H9 (cell line): ENCODE data around the gene CALN1. TPM values are rescaled to one million over a fixed set of nuclear protein-coding genes. Genes with fewer than 3 reads are reported as not detected.

Experiments
- DNase-seq: peaks from one replicate; pipeline ENCODE4 v3.0.0-alpha.2; 2017
- H2AFZ ChIP-seq: one replicate; pipeline ENCODE4 v1.6.1; 2013; ENCODE audit warnings: mild to moderate bottlenecking, low read length, control low read depth, moderate library complexity
- H2AK5ac ChIP-seq: 2 replicates; pipeline ENCODE4 v1.6.1; 2013; ENCODE audit warnings: low read length, control low read depth, mixed read lengths; ENCODE audit not compliant: insufficient read length
- H2BK120ac ChIP-seq: one replicate; pipeline ENCODE4 v1.6.1; 2013; ENCODE audit warnings: low read depth, mild to moderate bottlenecking, low read length, control low read depth, inconsistent platforms; ENCODE audit not compliant: poor library complexity, severe bottlenecking
- H2BK12ac ChIP-seq: 2 replicates; pipeline ENCODE4 v1.6.1; 2013; ENCODE audit warnings: low read length, control low read depth, mixed read lengths, low read depth; ENCODE audit not compliant: insufficient read length
- H2BK15ac ChIP-seq: 2 replicates; pipeline ENCODE4 v1.6.1; 2013; ENCODE audit warnings: low read depth, low read length, control low read depth
- H2BK20ac ChIP-seq: one replicate; pipeline ENCODE4 v1.6.1; 2013; ENCODE audit warnings: low read depth, mild to moderate bottlenecking, low read length, control low read depth, inconsistent platforms; ENCODE audit not compliant: poor library complexity, severe bottlenecking
- H2BK5ac ChIP-seq: 2 replicates; pipeline ENCODE4 v1.6.1; 2013; ENCODE audit warnings: low read length, control low read depth, mixed read lengths; ENCODE audit not compliant: insufficient read length
- H3K14ac ChIP-seq: 2 replicates; pipeline ENCODE4 v1.6.1; 2013; ENCODE audit warnings: low read length, control low read depth; ENCODE audit not compliant: insufficient read depth
- H3K18ac ChIP-seq: 2 replicates; pipeline ENCODE4 v1.6.1; 2013; ENCODE audit warnings: low read depth, mild to moderate bottlenecking, mixed read lengths, low read length, control low read depth; ENCODE audit not compliant: insufficient read length
- H3K23ac ChIP-seq: 2 replicates; pipeline ENCODE4 v1.6.1; 2013; ENCODE audit warnings: low read length, control low read depth, mixed read lengths, low read depth; ENCODE audit not compliant: insufficient read length
- H3K23me2 ChIP-seq: 2 replicates; pipeline ENCODE4 v1.6.1; 2013; ENCODE audit warnings: low read depth, mild to moderate bottlenecking, mixed read lengths, low read length, control low read depth; ENCODE audit not compliant: insufficient read length, poor library complexity, severe bottlenecking
- H3K27ac ChIP-seq: 2 replicates; pipeline ENCODE4 v1.5.1; 2013; ENCODE audit warnings: low read length, control low read depth, mixed read lengths, low read depth; ENCODE audit not compliant: insufficient read length
- H3K27me3 ChIP-seq: 2 replicates; pipeline ENCODE4 v1.6.1; 2013; ENCODE audit warnings: low read length, control low read depth, inconsistent platforms; ENCODE audit not compliant: insufficient read depth
- H3K4ac ChIP-seq: 2 replicates; pipeline ENCODE4 v1.6.1; 2013; ENCODE audit warnings: low read depth, mild to moderate bottlenecking, control low read depth, inconsistent platforms, low read length, moderate library complexity
- H3K4me1 ChIP-seq: 2 replicates; pipeline ENCODE4 v1.6.1; 2013; ENCODE audit warnings: low read length, control low read depth, inconsistent platforms; ENCODE audit not compliant: insufficient read depth
- H3K4me2 ChIP-seq: 2 replicates; pipeline ENCODE4 v1.6.1; 2013; ENCODE audit warnings: low read length, control low read depth, mixed read lengths; ENCODE audit not compliant: insufficient read length, insufficient read depth
- H3K56ac ChIP-seq: 2 replicates; pipeline ENCODE4 v1.6.1; 2013; ENCODE audit warnings: low read depth, mild to moderate bottlenecking, mixed read lengths, low read length, control low read depth; ENCODE audit not compliant: insufficient read length
- H3K79me1 ChIP-seq: 2 replicates; pipeline ENCODE4 v1.6.1; 2013; ENCODE audit warnings: low read depth, mild to moderate bottlenecking, moderate library complexity, low read length, control low read depth, inconsistent platforms; ENCODE audit not compliant: insufficient read depth, poor library complexity, severe bottlenecking
- H3K79me2 ChIP-seq: 2 replicates; pipeline ENCODE4 v1.6.1; 2013; ENCODE audit warnings: low read length, control low read depth, inconsistent platforms; ENCODE audit not compliant: insufficient read depth
- H3K9ac ChIP-seq: 2 replicates; pipeline ENCODE4 v1.6.1; 2013; ENCODE audit warnings: low read length, control low read depth, mixed read lengths; ENCODE audit not compliant: insufficient read length; ENCODE audit errors: extremely low read depth
- H3K9me3 ChIP-seq: one replicate; pipeline ENCODE4 v1.6.1; 2013; ENCODE audit warnings: low read depth, low read length, inconsistent platforms; ENCODE audit not compliant: control insufficient read depth
- H3T11ph ChIP-seq: one replicate; pipeline ENCODE4 v1.6.1; 2013; ENCODE audit warnings: mild to moderate bottlenecking, low read length, control low read depth, inconsistent platforms
- H4K20me1 ChIP-seq: one replicate; pipeline ENCODE4 v1.6.1; 2013; ENCODE audit not compliant: control insufficient read depth, insufficient read length, insufficient read depth
- H4K5ac ChIP-seq: 2 replicates; pipeline ENCODE4 v1.6.1; 2013; ENCODE audit warnings: low read depth, mild to moderate bottlenecking, mixed read lengths, low read length, control low read depth; ENCODE audit not compliant: insufficient read length
- H4K8ac ChIP-seq: replicated peaks from 2 replicates; pipeline ENCODE4 v1.6.1; 2013; ENCODE audit warnings: low read length, control low read depth, mixed read lengths, low read depth; ENCODE audit not compliant: insufficient read length
- H4K91ac ChIP-seq: 2 replicates; pipeline ENCODE4 v1.6.1; 2013; ENCODE audit warnings: low read depth, mild to moderate bottlenecking, moderate library complexity, mixed read lengths, low read length, control low read depth; ENCODE audit not compliant: insufficient read length
- H3K27ac Mint-ChIP-seq, 3 experiments: 2 replicates in 2 of 3; 3 replicates in 1 of 3; pipeline ENCODE4 v1.8.0; 2020 to 2021; ENCODE audit warnings: mixed read lengths in 3 of 3, mild to moderate bottlenecking in 1 of 3, moderate library complexity in 1 of 3
- H3K27me3 Mint-ChIP-seq: 2 replicates; pipeline ENCODE4 v1.8.0; 2021; ENCODE audit warnings: low read depth, mild to moderate bottlenecking, moderate library complexity, mixed read lengths
- H3K36me3 Mint-ChIP-seq, 3 experiments: 2 replicates in 2 of 3; 3 replicates in 1 of 3; pipeline ENCODE4 v1.8.0; 2020 to 2021; ENCODE audit warnings: low read depth in 3 of 3, mixed read lengths in 3 of 3; ENCODE audit not compliant: insufficient read depth in 1 of 3
- H3K4me1 Mint-ChIP-seq, 2 experiments: 2 replicates each; pipeline ENCODE4 v1.8.0; 2020; ENCODE audit warnings: mixed read lengths in 2 of 2
- H3K4me3 Mint-ChIP-seq, 2 experiments: 2 replicates in 1 of 2; 3 replicates in 1 of 2; pipeline ENCODE4 v1.8.0; 2020 to 2021; ENCODE audit warnings: mild to moderate bottlenecking in 2 of 2, mixed read lengths in 2 of 2, moderate library complexity in 1 of 2
- H3K9me3 Mint-ChIP-seq, 2 experiments: 2 replicates in 1 of 2; 3 replicates in 1 of 2; pipeline ENCODE4 v1.8.0; 2020; ENCODE audit warnings: mild to moderate bottlenecking in 2 of 2, mixed read lengths in 2 of 2, moderate library complexity in 1 of 2
- CTCF ChIP-seq: fragments of 200-600 bp; sonication (generic); conservative IDR thresholded peaks from 3 replicates; pipeline ENCODE4 v1.8.0; 2021; ENCODE audit warnings: antibody characterized with exemption, mild to moderate bottlenecking
- WGBS: extraction: QIAGEN DNeasy Blood & Tissue Kit; methylation state at CpG from one replicate; pipeline ENCODE4 v1.1.7; 2013; ENCODE audit warnings: missing lambda C conversion rate, low lambda C conversion rate, mixed read lengths; ENCODE audit not compliant: insufficient read length; ENCODE audit errors: extremely low coverage; 5-methylcytosine and 5-hydroxymethylcytosine counted together
- total RNA-seq: library from RNA; stranded (reverse); gene quantifications from 2 replicates; pipeline ENCODE4 v1.2.1, GENCODE V29; 2021

Gene CALN1
- total RNA-seq, 1 experiment from 2014 or later: 2.8 TPM

GRCh38 chr7:71829515-71829914 is 582.6 kb downstream of the CALN1 start:
- no peaks in the 10 kb centered on the region for H3K23me2 ChIP-seq

More at GRCh38 chr7:71829515-71829914, 582.6 kb downstream of the CALN1 start:
- no peak overlapping the region for H4K5ac ChIP-seq
- no peaks in the 10 kb centered on the region for H3K79me1 ChIP-seq
- no peaks in the 10 kb centered on the region for H4K20me1 ChIP-seq
- WGBS: no CpG with 5 or more reads among the region's 3 CpGs
- no peak for DNase-seq
- H4K8ac ChIP-seq: no peak overlapping the region
- H3K9me3 ChIP-seq: no peaks in the 10 kb centered on the region
- no peak overlapping the region for H3K23ac ChIP-seq
- no peak overlapping the region for H3K56ac ChIP-seq
- H3K79me2 ChIP-seq: no peaks in the 10 kb centered on the region
- no peaks in the 10 kb centered on the region; a peak in 1 of 7 replicates for H3K36me3 Mint-ChIP-seq
- H3K4ac ChIP-seq: no peak overlapping the region
- H2BK20ac ChIP-seq: no peak overlapping the region
- no peak overlapping the region for H2AFZ ChIP-seq
- H3K27me3 Mint-ChIP-seq: no peaks in the 10 kb centered on the region; the same call in 1 of the 2 replicates
- H3K27me3 ChIP-seq: no peaks in the 10 kb centered on the region
- no peak overlapping the region for H3T11ph ChIP-seq
- no peak overlapping the region for H2AK5ac ChIP-seq
- H3K4me2 ChIP-seq: no peak overlapping the region
- TF ChIP-seq CTCF: no peak
- H3K4me3 Mint-ChIP-seq: no peak overlapping the region
- peaks cover 14 to 16% of the 10 kb centered on the region in 2 experiments for H3K4me1 Mint-ChIP-seq
- H3K14ac ChIP-seq: no peak overlapping the region
- no peak overlapping the region for H3K27ac ChIP-seq
- H2BK120ac ChIP-seq: no peak overlapping the region
- no peak overlapping the region for H4K91ac ChIP-seq
- no peaks in the 10 kb centered on the region for H3K9me3 Mint-ChIP-seq
- H2BK5ac ChIP-seq: no peak overlapping the region
- no peak overlapping the region for H3K27ac Mint-ChIP-seq
- no peaks in the 10 kb centered on the region for H3K4me1 ChIP-seq
- H3K9ac ChIP-seq: no peak overlapping the region
- no peak overlapping the region for H2BK15ac ChIP-seq
- no peak overlapping the region for H3K18ac ChIP-seq
- no peak overlapping the region for H2BK12ac ChIP-seq
